NCI-H1417 treated with DMSO at 0.1 percent for 48 hours (cell line): ENCODE data around the gene PTPRA.
"Not testable (repeated sequence)": the region's sequence is repeated elsewhere in the genome, so short reads cannot be mapped to it uniquely, and the experiment has no call there.

ENCODE experiments used
- DNase-seq: peaks from one replicate; lab custom pipeline; 2025; lab: John Stamatoyannopoulos, UW

PTPRA gene

GRCh38 chr20:3074812-3075211 lies 201.5 kb downstream of the PTPRA start:
- DNase-seq = no peak

GRCh38 chr20:3075315-3075714 lies 202.0 kb downstream of the PTPRA start:
- not testable (repeated sequence) for DNase-seq

- no peak for DNase-seq
Observed at GRCh38 chr20:3077618-3078134, 204.4 kb downstream of the PTPRA start.

- no peak for DNase-seq
Observed at GRCh38 chr20:3080939-3081388, 207.7 kb downstream of the PTPRA start.

- no peak for DNase-seq
Observed at GRCh38 chr20:3081641-3082040, 208.4 kb downstream of the PTPRA start.

- no peak for DNase-seq
Observed at GRCh38 chr20:3082306-3082951, 209.1 kb downstream of the PTPRA start.

GRCh38 chr20:3082955-3083952 lies 210.0 kb downstream of the PTPRA start:
- DNase-seq = no peak

- no peak for DNase-seq
Observed at GRCh38 chr20:3084283-3084985, 211.2 kb downstream of the PTPRA start, which contains the start of gene AVP. Gene AVP, minus strand, starts transcription at chr20:3084724. Its CDS starts 50 bp downstream, at chr20:3084674.

- DNase-seq = no peak
Observed at GRCh38 chr20:3084986-3085360, 211.7 kb downstream of the PTPRA start.

- DNase-seq = no peak
Observed at GRCh38 chr20:3085571-3086072, 212.3 kb downstream of the PTPRA start.

- DNase-seq = no peak
Observed at GRCh38 chr20:3088031-3088430, 214.8 kb downstream of the PTPRA start.
